Muscle layer of duodenum (tissue), 2 donors: ENCODE results near the gene VAPA.
A peak's percentile ranks its signal among the peaks of the same experiment; 100 is the strongest.

ENCODE experiments used
- H3K27ac ChIP-seq: one replicate; pipeline ENCODE4 v1.7.0; 2013; ENCODE audit warnings: mild to moderate bottlenecking, low read length
- H3K27me3 ChIP-seq: one replicate; pipeline ENCODE4 v1.7.0; 2013; ENCODE audit warnings: low read depth, mild to moderate bottlenecking, control low read depth, low read length
- H3K36me3 ChIP-seq, 2 donors: one replicate each; pipeline ENCODE4 v1.7.0; 2013; ENCODE audit warnings: low read length in 2 of 2, control low read depth in 1 of 2, mild to moderate bottlenecking in 1 of 2; ENCODE audit not compliant: insufficient read depth in 2 of 2, control insufficient read depth in 1 of 2
- H3K4me1 ChIP-seq, 2 donors: one replicate each; pipeline ENCODE4 v1.7.0; 2013; ENCODE audit warnings: low read length in 2 of 2, mild to moderate bottlenecking in 2 of 2, control low read depth in 1 of 2, moderate library complexity in 1 of 2; ENCODE audit not compliant: insufficient read depth in 2 of 2, control insufficient read depth in 1 of 2
- H3K4me3 ChIP-seq, 2 donors: one replicate each; pipeline ENCODE4 v1.7.0; 2013; ENCODE audit warnings: low read length in 2 of 2, low read depth in 1 of 2, mild to moderate bottlenecking in 1 of 2
- H3K9me3 ChIP-seq, 2 donors: one replicate each; pipeline ENCODE4 v1.7.0; 2013; ENCODE audit warnings: low read length in 2 of 2, control low read depth in 1 of 2, mild to moderate bottlenecking in 1 of 2; ENCODE audit not compliant: control insufficient read depth in 1 of 2
- donor health status: healthy.

Gene VAPA

GRCh38 chr18:9876212-9876866, 37.5 kb upstream of the VAPA start:
- Histone ChIP-seq H3K4me3 (peak overlapping the region in 1 of 2 donors; percentile 21), H3K27ac (peak overlapping the region; percentile 7), H3K36me3 (no peaks in the 10 kb centered on the region), H3K4me1 (peaks cover 0 to 3% of the 10 kb centered on the region in 2 donors), H3K9me3 (no peaks in the 10 kb centered on the region), H3K27me3 (no peaks in the 10 kb centered on the region)

- no peaks in the 10 kb centered on the region for H3K27me3 ChIP-seq
- H3K27ac ChIP-seq, result peak overlapping the region; percentile 7
- H3K4me1 ChIP-seq, result peaks cover 0 to 3% of the 10 kb centered on the region in 2 donors
- H3K9me3 ChIP-seq, result no peaks in the 10 kb centered on the region
- peak overlapping the region; percentile 20 to 21 for H3K4me3 ChIP-seq
- H3K36me3 ChIP-seq, result no peaks in the 10 kb centered on the region
These were observed 36.8 kb upstream of the VAPA start for GRCh38 chr18:9876867-9877654.

- H3K4me3 ChIP-seq, result peak overlapping the region in 1 of 2 donors; percentile 21
- no peaks in the 10 kb centered on the region for H3K9me3 ChIP-seq
- H3K27me3 ChIP-seq, result no peaks in the 10 kb centered on the region
- H3K27ac ChIP-seq, result peak overlapping the region; percentile 7
- no peaks in the 10 kb centered on the region for H3K36me3 ChIP-seq
- peaks cover 0 to 3% of the 10 kb centered on the region in 2 donors for H3K4me1 ChIP-seq
These were observed 36.2 kb upstream of the VAPA start for GRCh38 chr18:9877655-9878014.

- no peaks in the 10 kb centered on the region for H3K27me3 ChIP-seq
- H3K36me3 ChIP-seq, result no peaks in the 10 kb centered on the region
- peaks cover 0 to 3% of the 10 kb centered on the region in 2 donors for H3K4me1 ChIP-seq
- no peak overlapping the region for H3K4me3 ChIP-seq
- H3K9me3 ChIP-seq, result no peaks in the 10 kb centered on the region
- H3K27ac ChIP-seq, result no peak overlapping the region
These were observed 35.7 kb upstream of the VAPA start for GRCh38 chr18:9878095-9878494.

- Histone ChIP-seq H3K27me3 (no peaks in the 10 kb centered on the region), H3K4me3 (no peak overlapping the region), H3K27ac (no peak overlapping the region), H3K36me3 (no peaks in the 10 kb centered on the region), H3K4me1 (peaks cover 0 to 3% of the 10 kb centered on the region in 2 donors), H3K9me3 (no peaks in the 10 kb centered on the region)
These were observed 35.0 kb upstream of the VAPA start for GRCh38 chr18:9878783-9879242.

GRCh38 chr18:9884090-9884489, 29.7 kb upstream of the VAPA start:
- no peaks in the 10 kb centered on the region for H3K9me3 ChIP-seq

GRCh38 chr18:9884532-9885140, 29.2 kb upstream of the VAPA start:
- H3K36me3 ChIP-seq, result no peaks in the 10 kb centered on the region
- H3K9me3 ChIP-seq, result no peaks in the 10 kb centered on the region
- no peaks in the 10 kb centered on the region for H3K27me3 ChIP-seq
- H3K4me3 ChIP-seq, result no peak overlapping the region
- H3K4me1 ChIP-seq, result no peaks in the 10 kb centered on the region
- H3K27ac ChIP-seq, result no peak overlapping the region

More at GRCh38 chr18:9884090-9884489, 29.7 kb upstream of the VAPA start:
- H3K4me3 ChIP-seq, result no peak overlapping the region
- H3K27me3 ChIP-seq, result no peaks in the 10 kb centered on the region
- no peaks in the 10 kb centered on the region for H3K4me1 ChIP-seq
- H3K27ac ChIP-seq, result no peak overlapping the region
- no peaks in the 10 kb centered on the region for H3K36me3 ChIP-seq

GRCh38 chr18:9885170-9886004, 28.4 kb upstream of the VAPA start, which contains the start of gene TXNDC2:
TSS of gene TXNDC2 (plus strand) at chr18:9885973. CDS start at chr18:9886681, 708 bp downstream.
- H3K4me3 ChIP-seq, result no peak within 1 kb of the TSS
- no peaks in the 10 kb centered on the region for H3K36me3 ChIP-seq
- H3K4me1 ChIP-seq, result no peaks in the 10 kb centered on the region
- H3K27ac ChIP-seq, result no peak within 1 kb of the TSS
- no peaks in the 10 kb centered on the region for H3K9me3 ChIP-seq
- no peaks in the 10 kb centered on the region for H3K27me3 ChIP-seq

GRCh38 chr18:9886005-9886348, 27.8 kb upstream of the VAPA start:
- Histone ChIP-seq H3K27me3 (no peaks in the 10 kb centered on the region), H3K4me1 (no peaks in the 10 kb centered on the region), H3K27ac (no peak overlapping the region), H3K9me3 (no peaks in the 10 kb centered on the region), H3K4me3 (no peak overlapping the region), H3K36me3 (no peaks in the 10 kb centered on the region)

GRCh38 chr18:9887992-9888391, 25.8 kb upstream of the VAPA start:
- H3K27ac ChIP-seq, result no peak overlapping the region
- H3K4me1 ChIP-seq, result no peaks in the 10 kb centered on the region
- H3K9me3 ChIP-seq, result no peaks in the 10 kb centered on the region
- H3K36me3 ChIP-seq, result no peaks in the 10 kb centered on the region
- H3K27me3 ChIP-seq, result no peaks in the 10 kb centered on the region
- no peak overlapping the region for H3K4me3 ChIP-seq

- H3K4me3 ChIP-seq, result no peak overlapping the region
- no peaks in the 10 kb centered on the region for H3K36me3 ChIP-seq
- H3K4me1 ChIP-seq, result no peaks in the 10 kb centered on the region
- no peak overlapping the region for H3K27ac ChIP-seq
- H3K9me3 ChIP-seq, result no peaks in the 10 kb centered on the region
- H3K27me3 ChIP-seq, result no peaks in the 10 kb centered on the region
These were observed 23.6 kb upstream of the VAPA start for GRCh38 chr18:9890196-9890595.
